GM11168 (cell line): ENCODE data around the gene PXDN.

ENCODE experiments used
- in situ Hi-C: fragments of 300-500 bp; cut with MboI; formaldehyde crosslinking; loops from one replicate; pipeline ENCODE4 v1.12.0; 2022; ENCODE audit warnings: low sequenced_read_pairs; ENCODE audit not compliant: unreplicated experiment

The PXDN gene

DNA sequence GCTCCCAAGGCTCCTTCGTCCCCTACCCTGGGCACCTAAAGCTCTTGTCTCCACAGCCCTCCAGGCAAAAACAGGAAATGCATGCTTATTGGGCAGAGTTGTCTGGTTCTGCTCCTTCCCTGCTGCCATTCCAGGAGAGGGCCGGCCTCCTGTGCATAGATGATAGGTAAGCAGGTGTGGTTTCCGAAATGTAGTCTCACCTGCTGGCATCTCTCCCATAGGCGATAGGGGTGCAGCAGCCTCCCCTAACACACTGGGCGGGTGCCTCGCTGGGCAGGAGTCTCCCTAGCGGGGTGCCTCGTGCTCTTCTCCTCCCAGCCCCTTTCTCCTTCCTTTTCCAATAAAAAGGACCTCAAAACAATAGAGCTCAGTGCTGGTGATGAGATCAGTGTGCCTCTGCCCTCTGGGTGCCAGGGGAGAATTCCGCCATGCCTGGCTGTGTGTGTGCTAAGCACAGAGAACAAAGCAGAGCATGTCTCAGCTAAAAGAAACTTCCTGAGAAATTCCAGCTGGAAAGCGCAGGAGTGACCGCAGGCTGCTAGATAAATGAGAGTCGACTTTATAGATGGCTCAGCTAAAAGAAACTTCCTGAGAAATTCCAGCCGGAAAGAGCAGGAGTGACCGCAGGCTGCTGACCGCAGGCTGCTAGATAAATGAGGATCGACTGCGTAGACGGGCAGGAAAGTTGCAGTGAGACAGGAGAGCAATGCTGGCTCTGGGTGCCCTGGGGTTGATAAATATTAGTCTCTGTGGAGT, 11.3 kb upstream of the PXDN start:
- in situ Hi-C loops: no loop called here

DNA sequence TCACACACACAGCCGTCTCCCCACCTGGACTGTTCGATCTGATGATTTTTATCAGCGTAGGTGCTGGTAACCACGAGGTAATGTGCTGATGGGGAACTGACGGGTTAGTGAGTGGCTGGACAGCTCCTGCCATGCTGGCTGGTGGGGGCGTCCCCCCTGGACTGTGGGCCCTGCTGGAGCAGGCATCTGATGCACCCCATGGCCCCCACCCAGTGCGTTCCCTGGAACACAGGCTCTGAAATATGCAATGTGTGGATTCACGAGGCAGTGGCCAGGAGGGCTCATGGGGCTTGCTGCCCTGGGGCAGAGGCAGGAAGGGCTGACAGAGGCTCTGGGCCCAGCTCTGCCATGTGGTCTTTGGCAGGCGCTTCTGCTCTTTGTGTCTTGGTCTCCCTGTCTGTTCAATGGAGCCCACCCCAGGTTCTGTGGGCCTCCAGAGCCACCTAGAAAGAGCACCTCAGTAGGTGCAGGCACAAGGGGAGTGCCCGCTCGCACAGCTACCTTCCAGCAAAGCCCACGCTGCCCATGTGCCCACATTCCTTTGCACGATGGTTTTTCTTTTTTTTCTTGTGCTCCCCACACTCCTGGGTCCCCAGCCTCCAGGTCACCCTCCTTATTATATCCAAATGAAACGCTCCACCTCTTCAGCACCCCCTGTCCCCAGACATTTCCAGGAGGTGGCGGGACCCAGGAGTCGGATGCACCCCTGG, 10.3 kb upstream of the PXDN start:
- in situ Hi-C loops: no loop called here

GRCh38 chr2:1754046-1754445, 9.7 kb upstream of the PXDN start:
- in situ Hi-C loops: no loop called here

DNA sequence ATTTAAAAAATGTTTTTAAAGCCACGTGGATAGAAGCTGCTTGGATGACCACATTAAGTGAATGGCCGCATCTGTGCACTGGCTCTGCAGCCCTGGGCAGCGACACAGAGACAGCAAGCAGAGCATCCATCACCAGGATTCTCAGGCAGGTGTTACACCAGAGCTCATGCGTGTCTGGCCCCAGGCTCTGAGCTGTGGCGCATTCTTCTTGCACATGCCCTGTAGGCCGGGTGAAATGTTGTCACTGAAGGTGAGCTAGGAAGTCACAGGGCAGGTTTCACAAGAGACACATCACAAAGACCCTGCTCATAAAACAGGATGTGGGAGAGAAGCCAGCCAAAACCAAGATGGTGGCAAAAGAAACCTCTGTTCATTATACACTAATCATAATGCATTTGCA, 8.4 kb upstream of the PXDN start:
- in situ Hi-C loops: no loop called here

DNA sequence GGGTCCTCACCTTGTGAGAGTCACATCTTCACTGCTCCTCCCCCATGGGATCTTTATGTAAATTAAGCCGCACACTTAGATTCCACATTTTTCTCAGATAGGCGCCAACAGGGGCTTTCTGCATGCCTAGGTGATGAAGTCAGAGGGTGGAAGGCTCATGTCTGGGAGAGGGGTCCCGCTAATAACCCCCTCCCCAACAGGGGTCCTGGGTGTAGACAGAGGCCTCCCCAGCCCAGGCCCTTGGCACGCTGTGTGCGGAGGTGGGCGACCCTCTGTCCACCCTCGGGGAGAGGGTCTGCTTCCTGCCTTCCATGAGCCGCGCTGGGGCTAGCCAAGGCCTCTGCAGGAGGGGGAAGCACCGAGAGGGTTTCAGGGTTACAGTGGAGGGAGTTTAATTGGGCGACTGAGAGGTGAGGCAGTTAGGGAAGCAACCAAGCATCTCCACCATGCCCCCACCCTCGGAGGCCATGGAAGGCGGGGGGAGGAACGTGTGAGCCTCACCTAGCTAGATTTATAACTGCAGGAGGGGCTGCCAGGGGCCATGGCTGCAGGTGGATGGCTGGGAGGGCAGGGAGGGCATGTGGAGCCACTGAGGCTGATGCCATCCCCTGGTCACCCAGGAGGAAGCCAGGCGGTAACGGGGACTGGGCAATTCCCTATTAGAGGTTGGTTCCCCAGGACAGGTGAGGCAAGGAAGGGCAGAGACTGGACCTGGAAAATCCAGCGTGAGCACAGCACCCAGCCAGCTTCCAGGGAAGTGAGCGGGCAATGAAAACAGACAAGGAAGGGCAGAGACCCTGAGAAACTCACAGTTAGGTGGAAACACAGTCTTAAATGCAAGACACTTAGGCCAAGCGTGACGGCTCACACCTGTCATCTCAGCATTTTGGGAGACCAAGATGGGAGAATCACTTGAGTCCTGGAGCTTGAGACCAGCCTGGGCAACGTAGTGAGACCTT, 7.7 kb upstream of the PXDN start:
- in situ Hi-C loops: no loop called here

GRCh38 chr2:1750933-1751766, 6.8 kb upstream of the PXDN start:
- in situ Hi-C loops: no loop called here

DNA sequence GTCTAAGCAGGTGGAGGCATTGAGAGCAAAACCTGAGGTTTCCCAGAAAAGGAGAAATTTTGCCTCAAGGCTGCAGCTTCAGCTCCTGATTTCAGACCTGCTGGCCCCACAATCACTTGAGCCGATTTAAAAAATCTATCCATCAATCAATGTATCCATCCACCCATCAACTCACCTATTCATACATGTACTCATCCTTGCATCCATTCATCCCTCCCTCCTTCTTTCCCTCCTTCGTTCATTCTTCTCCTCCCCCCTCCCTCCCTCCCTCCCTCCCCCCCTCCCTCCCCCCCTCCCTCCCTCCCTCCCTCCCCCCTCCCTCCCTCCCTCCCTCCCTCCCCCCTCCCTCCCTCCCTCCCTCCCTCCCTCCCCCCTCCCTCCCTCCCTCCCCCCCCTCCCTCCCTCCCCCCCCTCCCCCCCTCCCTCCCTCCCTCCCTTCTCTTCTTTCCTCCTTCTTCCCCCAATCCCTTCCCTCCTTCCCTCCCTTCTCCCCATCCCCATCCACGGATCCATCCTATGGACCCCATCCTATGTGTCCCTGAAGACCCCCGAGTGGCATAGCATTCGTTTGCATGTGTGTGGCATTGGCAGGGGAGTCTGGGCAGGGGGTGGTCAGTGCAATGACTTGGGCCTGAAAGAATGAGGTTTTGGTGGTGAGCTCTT, 6.1 kb upstream of the PXDN start:
- in situ Hi-C loops: no loop called here

GRCh38 chr2:1749489-1750119, 5.3 kb upstream of the PXDN start:
- in situ Hi-C loops: no loop called here

GRCh38 chr2:1748741-1749488, 4.6 kb upstream of the PXDN start:
- in situ Hi-C loops: no loop called here

DNA sequence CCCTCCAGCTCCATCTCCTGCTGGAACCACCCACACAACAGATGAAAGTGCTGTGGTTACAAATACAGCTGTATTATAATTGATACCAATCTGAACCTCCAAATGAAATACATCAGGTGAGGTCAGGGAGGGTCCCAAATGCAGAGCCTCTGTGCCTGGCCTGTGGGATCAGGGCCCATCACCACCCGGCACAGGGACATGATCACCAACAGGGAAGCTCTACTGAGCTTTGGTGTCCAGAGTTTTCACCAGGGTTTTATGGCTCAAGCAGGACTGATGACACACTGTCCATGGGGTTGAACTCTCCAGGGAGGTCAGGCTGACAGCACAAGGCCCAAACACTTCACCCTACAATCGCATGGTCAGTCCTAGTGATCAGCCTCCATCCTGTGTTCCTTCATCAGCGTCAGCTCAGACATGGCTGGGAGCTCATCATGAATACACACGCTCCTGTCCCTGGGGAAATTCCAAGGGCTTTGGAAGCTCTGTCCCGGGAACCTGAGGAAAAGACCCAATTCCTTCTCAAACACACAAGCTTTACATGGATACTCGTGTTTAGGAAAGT, 3.9 kb upstream of the PXDN start:
- in situ Hi-C loops: no loop called here

DNA sequence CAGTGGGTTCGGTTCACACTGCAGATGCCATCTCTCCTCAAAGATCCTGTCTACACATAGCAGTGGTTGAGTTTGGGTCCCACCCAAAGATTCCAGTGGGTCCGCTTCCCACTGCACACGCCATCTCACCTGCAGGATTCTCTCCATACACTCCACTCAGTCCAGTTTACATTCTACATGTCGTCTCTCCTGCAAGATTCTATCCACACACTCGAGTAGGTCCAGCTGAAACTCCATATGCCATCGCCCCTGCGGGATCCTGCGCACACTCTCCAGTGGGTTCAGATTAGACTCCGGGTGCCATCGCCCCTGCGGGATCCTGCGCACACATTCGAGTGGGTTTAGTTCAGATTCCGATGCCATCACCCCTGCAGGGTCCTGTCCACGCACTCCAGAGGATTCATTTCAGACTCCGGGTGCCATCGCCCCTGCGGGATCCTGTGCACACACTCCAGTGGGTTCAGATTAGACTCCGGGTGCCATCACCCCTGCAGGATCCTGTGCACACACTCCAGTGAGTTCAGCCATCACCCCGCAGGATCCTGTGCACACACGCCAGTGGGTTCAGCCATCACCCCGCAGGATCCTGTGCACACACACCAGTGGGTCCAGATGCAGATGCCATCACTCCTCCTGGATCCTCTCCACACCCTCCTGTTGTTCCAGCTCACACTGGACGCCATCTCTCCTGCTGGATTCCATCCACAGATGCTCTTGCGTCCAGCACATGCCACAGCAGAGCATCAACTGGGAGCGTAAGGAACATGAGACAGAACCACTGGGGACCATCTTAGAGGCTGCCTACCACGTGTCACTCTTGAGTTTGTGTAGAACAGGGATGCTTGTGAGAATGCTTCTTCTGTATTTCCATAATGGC, 3.0 kb upstream of the PXDN start:
- in situ Hi-C loops: no loop called here

DNA sequence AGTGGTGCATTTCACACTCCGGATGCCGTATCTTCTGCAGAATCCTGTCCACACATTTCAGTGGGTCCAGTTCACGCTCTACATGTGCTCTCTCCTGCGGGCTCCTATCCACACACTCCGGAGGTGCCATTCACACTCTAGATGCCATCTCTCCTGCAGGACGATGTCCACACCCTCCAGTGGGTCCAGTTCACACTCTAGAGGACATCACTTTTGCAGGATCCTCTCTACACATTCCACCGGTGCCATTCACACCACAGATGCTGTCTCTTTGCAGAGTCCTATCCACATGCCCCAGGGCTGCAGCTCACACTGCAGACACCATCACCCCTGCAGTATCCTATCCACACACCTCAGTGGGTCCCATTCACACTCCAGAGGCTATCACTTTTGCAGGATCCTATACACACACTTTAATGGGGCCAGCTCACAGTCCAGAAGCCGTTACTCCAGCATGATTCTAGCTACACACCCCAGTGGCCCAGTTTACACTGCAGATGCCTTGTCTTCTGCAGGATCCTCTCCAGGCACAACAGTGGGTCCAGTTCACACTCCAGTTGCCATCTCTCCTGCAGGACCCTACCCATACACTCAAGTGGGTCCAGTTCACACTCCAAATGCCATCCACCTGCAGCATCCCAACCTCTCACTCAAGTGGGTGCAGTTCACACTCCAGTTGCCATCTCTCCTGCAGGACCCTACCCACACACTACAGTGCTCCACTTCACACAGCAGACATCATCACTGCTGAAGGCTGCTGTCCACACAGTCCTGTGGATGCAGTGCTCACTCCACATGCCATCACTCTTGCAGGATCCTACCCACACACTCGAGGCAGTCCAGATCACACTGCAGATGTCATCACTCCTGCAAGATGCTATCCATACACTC, 2.1 kb upstream of the PXDN start:
- in situ Hi-C loops: no loop called here

GRCh38 chr2:1745171-1746023, 1.1 kb upstream of the PXDN start:
- in situ Hi-C loops: no loop called here

- in situ Hi-C loops: no loop called here
These were observed 217 bp downstream of the PXDN start for GRCh38 chr2:1744151-1744445.

GRCh38 chr2:1743396-1744150, 742 bp downstream of the PXDN start:
- in situ Hi-C loops: no loop called here
